Mononuclear cell (primary cell): ENCODE results near the gene CUBN. TPM values are rescaled to one million over a fixed set of nuclear protein-coding genes. Genes with fewer than 3 reads are reported as not detected.

Source experiments
- H3K27me3 ChIP-seq: 2 replicates; pipeline ENCODE4 v1.6.0; 2011; ENCODE audit warnings: low read length, control low read depth; ENCODE audit not compliant: insufficient read depth
- H3K4me1 ChIP-seq: 2 replicates; pipeline ENCODE4 v1.5.1; 2011; ENCODE audit warnings: mild to moderate bottlenecking, low read length, control low read depth; ENCODE audit not compliant: insufficient read depth
- H3K4me3 ChIP-seq: 2 replicates; pipeline ENCODE4 v1.5.1; 2011; ENCODE audit warnings: mild to moderate bottlenecking, low read length, moderate library complexity
- H3K9me3 ChIP-seq: 2 replicates; pipeline ENCODE4 v1.5.1; 2011; ENCODE audit warnings: low read depth, mild to moderate bottlenecking, control low read depth, low read length
- total RNA-seq: library from RNA; depleted of rRNA; stranded (reverse); fragments of >200 nt; gene quantifications from one replicate; pipeline ENCODE4 v1.2.3, GENCODE V29; 2012

CUBN gene
- total RNA-seq, 1 donor: 6.8 TPM

GRCh38 chr10:17147884-17148489 lies 18.4 kb upstream of the CUBN start:
- H3K9me3 ChIP-seq: no peaks in the 10 kb centered on the region
- no peaks in the 10 kb centered on the region for H3K4me1 ChIP-seq
- no peaks in the 10 kb centered on the region for H3K27me3 ChIP-seq
- no peak overlapping the region for H3K4me3 ChIP-seq

- no peaks in the 10 kb centered on the region for H3K9me3 ChIP-seq
- no peaks in the 10 kb centered on the region for H3K27me3 ChIP-seq
- H3K4me1 ChIP-seq: no peaks in the 10 kb centered on the region
- no peak overlapping the region for H3K4me3 ChIP-seq
These were observed 17.3 kb upstream of the CUBN start for GRCh38 chr10:17146892-17147291.

- no peaks in the 10 kb centered on the region for H3K4me1 ChIP-seq
- no peaks in the 10 kb centered on the region for H3K9me3 ChIP-seq
- H3K27me3 ChIP-seq: no peaks in the 10 kb centered on the region
- no peak overlapping the region for H3K4me3 ChIP-seq
These were observed 15.6 kb upstream of the CUBN start for GRCh38 chr10:17145239-17145638.

DNA sequence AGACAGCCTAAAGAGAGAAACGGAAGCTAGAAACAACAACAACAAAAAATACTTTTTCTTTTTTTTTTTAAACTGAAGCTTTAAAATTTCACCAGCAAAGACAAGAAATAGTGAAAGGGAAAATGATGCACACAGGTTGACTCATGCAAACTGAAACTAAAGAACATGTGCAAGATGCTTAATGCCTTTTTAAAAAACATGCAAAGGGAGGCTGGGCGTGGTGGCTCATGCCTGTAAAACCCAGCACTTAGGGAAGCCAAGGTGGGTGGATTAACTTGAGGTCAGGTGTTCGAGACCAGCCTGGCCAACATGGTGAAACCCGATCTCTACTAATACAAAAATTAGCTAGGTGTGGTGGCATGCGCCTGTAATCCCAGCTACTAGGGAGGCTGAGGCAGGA lies 15.1 kb upstream of the CUBN start:
- no peaks in the 10 kb centered on the region for H3K4me1 ChIP-seq
- H3K27me3 ChIP-seq: no peaks in the 10 kb centered on the region
- H3K9me3 ChIP-seq: no peaks in the 10 kb centered on the region
- no peak overlapping the region for H3K4me3 ChIP-seq

- H3K9me3 ChIP-seq: no peaks in the 10 kb centered on the region
- H3K4me3 ChIP-seq: no peak overlapping the region
- no peaks in the 10 kb centered on the region for H3K4me1 ChIP-seq
- no peaks in the 10 kb centered on the region for H3K27me3 ChIP-seq
These were observed 14.4 kb upstream of the CUBN start for GRCh38 chr10:17144032-17144431.

DNA sequence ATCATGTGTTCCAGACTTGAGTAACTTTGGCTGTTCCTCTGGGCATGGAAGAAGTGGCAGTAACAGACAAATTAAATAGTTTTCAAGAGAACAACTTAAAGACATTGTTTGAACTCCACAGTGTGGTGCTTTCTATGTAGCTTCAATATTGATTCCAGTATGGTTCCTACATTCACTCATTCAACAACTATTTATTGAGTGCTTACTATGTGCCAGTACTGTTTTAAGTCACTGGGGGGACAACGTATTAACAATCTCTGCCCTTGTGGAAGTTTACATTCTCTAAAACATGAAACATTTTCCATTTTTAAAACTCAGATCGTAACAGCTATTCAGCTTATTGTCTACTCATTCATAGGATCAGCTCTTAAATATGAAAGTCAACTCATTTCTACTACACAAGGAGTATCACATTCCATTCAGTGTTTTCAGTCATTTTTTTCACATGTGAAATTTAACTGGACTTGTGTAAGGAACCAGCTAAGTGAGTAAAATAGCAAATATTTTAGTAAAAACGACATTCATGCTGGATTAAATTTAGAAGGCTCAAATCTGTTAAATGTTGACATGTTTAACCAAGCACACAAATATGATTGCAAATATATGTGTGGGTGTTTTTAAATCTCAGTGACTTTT lies 13.6 kb upstream of the CUBN start:
- Histone ChIP-seq H3K27me3 (no peaks in the 10 kb centered on the region), H3K9me3 (no peaks in the 10 kb centered on the region), H3K4me1 (no peaks in the 10 kb centered on the region), H3K4me3 (no peak overlapping the region)

- Histone ChIP-seq H3K4me1 (no peaks in the 10 kb centered on the region), H3K4me3 (no peak overlapping the region), H3K9me3 (no peaks in the 10 kb centered on the region), H3K27me3 (no peaks in the 10 kb centered on the region)
These were observed 12.1 kb upstream of the CUBN start for GRCh38 chr10:17141504-17142229.

DNA sequence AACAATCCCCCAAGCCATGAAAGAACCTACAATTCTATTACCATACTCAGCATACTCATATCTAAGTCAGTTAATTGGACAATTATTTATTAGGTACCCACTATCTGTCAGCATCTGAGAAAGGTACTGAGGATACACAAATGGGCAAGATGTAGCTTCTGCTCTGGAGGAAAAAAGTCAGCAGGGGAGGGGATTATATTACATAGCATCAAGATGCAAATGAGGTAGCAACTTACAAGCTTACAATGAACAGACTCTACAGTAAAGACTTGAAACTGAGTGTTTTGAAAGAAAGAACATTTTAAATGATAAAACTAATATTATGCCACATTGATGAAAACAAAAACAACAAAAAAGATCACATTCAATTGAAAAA lies 10.8 kb upstream of the CUBN start:
- H3K9me3 ChIP-seq: no peaks in the 10 kb centered on the region

GRCh38 chr10:17138460-17139042 lies 8.9 kb upstream of the CUBN start:
- H3K4me3 ChIP-seq: no peak overlapping the region
- H3K9me3 ChIP-seq: no peaks in the 10 kb centered on the region
- no peaks in the 10 kb centered on the region for H3K27me3 ChIP-seq
- H3K4me1 ChIP-seq: no peaks in the 10 kb centered on the region

More for the DNA sequence above, 10.8 kb upstream of the CUBN start:
- Histone ChIP-seq H3K27me3 (no peaks in the 10 kb centered on the region), H3K4me3 (no peak overlapping the region), H3K4me1 (no peaks in the 10 kb centered on the region)

GRCh38 chr10:17134737-17135260 lies 5.2 kb upstream of the CUBN start:
- no peaks in the 10 kb centered on the region for H3K27me3 ChIP-seq
- H3K4me1 ChIP-seq: no peaks in the 10 kb centered on the region
- no peaks in the 10 kb centered on the region for H3K9me3 ChIP-seq
- H3K4me3 ChIP-seq: no peak overlapping the region

- Histone ChIP-seq H3K4me3 (no peak overlapping the region), H3K4me1 (no peaks in the 10 kb centered on the region), H3K27me3 (no peaks in the 10 kb centered on the region), H3K9me3 (no peaks in the 10 kb centered on the region)
These were observed 4.7 kb upstream of the CUBN start for GRCh38 chr10:17134282-17134681.

- Histone ChIP-seq H3K4me1 (peaks cover 12% of the 10 kb centered on the region), H3K4me3 (no peak overlapping the region), H3K27me3 (no peaks in the 10 kb centered on the region), H3K9me3 (no peaks in the 10 kb centered on the region)
These were observed 1.4 kb downstream of the CUBN start for GRCh38 chr10:17128261-17128660.

DNA sequence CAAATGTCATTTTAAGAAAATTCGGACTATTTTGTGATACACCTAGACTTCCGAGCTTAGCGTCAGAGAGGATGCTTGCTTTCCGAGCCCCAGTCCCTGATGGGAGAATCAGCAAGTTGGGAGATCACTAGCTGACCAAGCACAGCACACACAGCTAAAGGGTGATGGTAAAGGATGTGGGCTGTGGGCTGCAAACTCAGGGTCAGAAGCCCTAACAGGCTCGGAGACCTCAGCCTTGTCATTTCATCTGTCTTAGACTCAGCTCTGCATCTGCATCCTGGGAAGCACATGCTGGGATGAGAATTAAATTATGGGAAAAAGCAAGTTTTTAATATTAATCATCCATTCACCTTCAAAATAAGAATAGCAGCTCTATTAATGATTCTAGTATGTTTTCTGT lies 3.3 kb downstream of the CUBN start:
- Histone ChIP-seq H3K4me3 (no peak overlapping the region), H3K27me3 (no peaks in the 10 kb centered on the region), H3K9me3 (no peaks in the 10 kb centered on the region), H3K4me1 (peaks cover 12% of the 10 kb centered on the region)

- H3K9me3 ChIP-seq: no peaks in the 10 kb centered on the region
- H3K4me3 ChIP-seq: no peak overlapping the region
- H3K4me1 ChIP-seq: peaks cover 12% of the 10 kb centered on the region
- no peaks in the 10 kb centered on the region for H3K27me3 ChIP-seq
These were observed 4.3 kb downstream of the CUBN start for GRCh38 chr10:17125206-17125893.

DNA sequence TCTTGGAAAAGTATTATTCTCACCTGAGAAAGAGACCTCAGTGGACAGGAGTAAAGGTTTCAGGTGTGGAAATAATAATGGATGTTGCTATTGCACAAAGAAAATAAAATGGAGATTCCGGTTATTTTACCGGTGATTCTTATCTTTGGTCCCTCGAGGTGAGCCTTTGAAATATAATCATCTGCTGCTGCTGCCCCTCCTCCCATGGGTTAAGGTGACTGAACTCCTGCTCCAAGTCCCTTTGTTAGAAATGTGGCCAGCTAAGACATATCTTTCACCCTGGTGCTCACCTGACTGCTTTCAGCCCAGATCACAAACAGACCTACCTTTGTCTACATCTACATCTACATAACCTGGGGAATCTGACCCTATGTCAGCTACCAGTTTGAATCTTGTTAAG lies 5.7 kb downstream of the CUBN start:
- Histone ChIP-seq H3K9me3 (no peaks in the 10 kb centered on the region), H3K4me1 (peaks cover 12% of the 10 kb centered on the region), H3K4me3 (no peak overlapping the region), H3K27me3 (no peaks in the 10 kb centered on the region)
